ENCODE results near the gene GFRA3. TPM values are rescaled to one million over a fixed set of nuclear protein-coding genes. Genes with fewer than 3 reads are reported as not detected.

GFRA3 gene
- total RNA-seq, 1 experiment from 2014 or later = 1.3 TPM

DNA sequence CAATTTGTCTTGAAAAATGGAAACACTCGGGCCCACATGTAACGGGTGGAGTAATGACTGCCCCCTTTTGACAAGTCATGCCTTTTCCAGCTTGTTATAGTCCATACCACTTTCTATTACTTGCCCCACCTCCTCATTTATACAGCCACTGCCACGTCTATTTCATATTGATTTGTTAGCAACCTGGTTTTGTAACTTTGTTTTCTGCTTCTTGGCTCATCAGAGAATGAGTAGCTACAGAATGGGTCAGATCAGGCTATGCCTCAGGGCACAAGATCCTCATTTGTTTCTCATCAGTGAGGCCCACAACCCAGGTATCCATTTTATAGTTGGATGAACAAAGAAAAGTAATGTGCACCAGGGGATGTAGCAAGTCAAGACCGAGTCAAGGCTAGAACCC, 1.7 kb downstream of the GFRA3 start:
- no peak overlapping the region for H3K27ac Mint-ChIP-seq
- POLR2A ChIA-PET = no interaction called here
- no peaks in the 10 kb centered on the region for H3K9me3 Mint-ChIP-seq
- no peaks in the 10 kb centered on the region for H3K36me3 Mint-ChIP-seq
- ATAC-seq (no peak), DNase-seq (ENCODE audit: low spot score) (no peak)
- CTCF ChIA-PET = no interaction called here
- peaks cover 48% of the 10 kb centered on the region for H3K27me3 Mint-ChIP-seq (ENCODE audit: low read depth)
- TF ChIP-seq E2F1 (CRISPR knock-in tag; IDR thresholded peaks at IDR 0.05) = no peak
- TF ChIP-seq USF2 (CRISPR knock-in tag; IDR thresholded peaks at IDR 0.05) = no peak
- TF ChIP-seq ETV6 (CRISPR knock-in tag; IDR thresholded peaks at IDR 0.05) = no peak
- no peak for TF ChIP-seq ELF4 (CRISPR knock-in tag; IDR thresholded peaks at IDR 0.05; ENCODE audit: low read depth)
- TF ChIP-seq ZNF138 (CRISPR knock-in tag; conservative IDR thresholded peaks at IDR 0.05) = no peak
- no peak for TF ChIP-seq ZNF423 (CRISPR knock-in tag; IDR thresholded peaks at IDR 0.05)
- TF ChIP-seq ZNF396 (CRISPR knock-in tag; IDR thresholded peaks at IDR 0.05; ENCODE audit: borderline replicate concordance) = no peak
- no peak for TF ChIP-seq TEAD1 (CRISPR knock-in tag; IDR thresholded peaks at IDR 0.05)
- TF ChIP-seq, protein P1, sequence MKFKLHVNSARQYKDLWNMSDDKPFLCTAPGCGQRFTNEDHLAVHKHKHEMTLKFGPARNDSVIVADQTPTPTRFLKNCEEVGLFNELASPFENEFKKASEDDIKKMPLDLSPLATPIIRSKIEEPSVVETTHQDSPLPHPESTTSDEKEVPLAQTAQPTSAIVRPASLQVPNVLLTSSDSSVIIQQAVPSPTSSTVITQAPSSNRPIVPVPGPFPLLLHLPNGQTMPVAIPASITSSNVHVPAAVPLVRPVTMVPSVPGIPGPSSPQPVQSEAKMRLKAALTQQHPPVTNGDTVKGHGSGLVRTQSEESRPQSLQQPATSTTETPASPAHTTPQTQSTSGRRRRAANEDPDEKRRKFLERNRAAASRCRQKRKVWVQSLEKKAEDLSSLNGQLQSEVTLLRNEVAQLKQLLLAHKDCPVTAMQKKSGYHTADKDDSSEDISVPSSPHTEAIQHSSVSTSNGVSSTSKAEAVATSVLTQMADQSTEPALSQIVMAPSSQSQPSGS (CRISPR knock-in tag; IDR thresholded peaks at IDR 0.05; ENCODE audit: borderline replicate concordance, low read depth) = no peak
- TF ChIP-seq ESRRA (CRISPR knock-in tag; IDR thresholded peaks at IDR 0.05; ENCODE audit: borderline replicate concordance) = no peak
- no peak for TF ChIP-seq ZNF671 (CRISPR knock-in tag; IDR thresholded peaks at IDR 0.05)
- TF ChIP-seq CREM (CRISPR knock-in tag; IDR thresholded peaks at IDR 0.05) = no peak
- TF ChIP-seq GABPB1 (CRISPR knock-in tag; IDR thresholded peaks at IDR 0.05) = no peak
- H3K4me3 Mint-ChIP-seq = no peak overlapping the region
- peaks cover 10% of the 10 kb centered on the region for H3K4me1 Mint-ChIP-seq

DNA sequence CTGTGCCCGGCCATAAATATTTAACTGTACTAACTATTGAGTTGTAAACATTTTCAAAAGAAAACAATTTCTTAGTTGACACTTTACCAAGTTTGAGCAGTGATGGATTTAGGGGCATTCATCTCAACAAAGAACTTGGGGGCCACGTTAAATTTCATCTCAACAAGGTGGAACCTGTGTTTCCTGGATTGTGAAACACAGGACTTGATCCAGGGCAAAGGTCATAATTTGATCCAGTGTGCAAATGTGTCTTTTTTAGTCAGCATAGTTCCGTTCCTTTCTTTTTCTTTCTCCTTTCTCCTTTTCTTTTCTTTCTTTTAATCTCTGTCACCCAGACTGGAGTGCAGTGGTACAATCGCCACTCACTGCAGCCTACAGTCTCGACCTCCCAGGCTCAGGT, 3.1 kb downstream of the GFRA3 start:
- no peak for ATAC-seq
- no peak for DNase-seq (ENCODE audit: low spot score)
- no peak overlapping the region for H3K27ac Mint-ChIP-seq
- CTCF ChIA-PET = interaction anchor here (0.6 kb wide), 2 partner anchors 11 to 143 kb away, joined by 3 to 4 read pairs; no protein-coding TSS in a partner anchor
- POLR2A ChIA-PET = interaction anchor here (0.6 kb wide), 1 partner anchor 114 kb away, joined by 8 read pairs; no protein-coding TSS in a partner anchor
- no peaks in the 10 kb centered on the region for H3K9me3 Mint-ChIP-seq
- no peaks in the 10 kb centered on the region for H3K36me3 Mint-ChIP-seq
- H3K4me1 Mint-ChIP-seq = peaks cover 10% of the 10 kb centered on the region
- peaks cover 39% of the 10 kb centered on the region for H3K27me3 Mint-ChIP-seq (ENCODE audit: low read depth)
- TF ChIP-seq AFF4 (CRISPR knock-in tag; IDR thresholded peaks at IDR 0.05; ENCODE audit: borderline replicate concordance) (no peak), HMGA2 (CRISPR knock-in tag; IDR thresholded peaks at IDR 0.05) (no peak), TP53 (CRISPR knock-in tag; IDR thresholded peaks at IDR 0.05) (no peak), HMGXB4 (CRISPR knock-in tag; IDR thresholded peaks at IDR 0.05) (no peak), IRF2 (CRISPR knock-in tag; IDR thresholded peaks at IDR 0.05; ENCODE audit: borderline replicate concordance, low read depth) (no peak)
- H3K4me3 Mint-ChIP-seq = no peak overlapping the region

Measured in WTC11 (cell line).